Activated CD4-positive, alpha-beta T cell treated with anti-CD3 and anti-CD28 coated beads, Interleukin-2, amount 50 U/mL, for 1 hour (primary cell): ENCODE measurements around the gene SNRNP48.

Experiments
- DNase-seq: peaks from one replicate; pipeline ENCODE4 v3.0.0-alpha.2; 2020

Gene SNRNP48

GRCh38 chr6:7647504-7647903 lies 57.5 kb downstream of the SNRNP48 start:
- no peak for DNase-seq

GRCh38 chr6:7649037-7649810 lies 59.2 kb downstream of the SNRNP48 start:
- no peak for DNase-seq

GRCh38 chr6:7650878-7651277 lies 60.9 kb downstream of the SNRNP48 start:
- DNase-seq, result no peak

- DNase-seq, result no peak
Measured at GRCh38 chr6:7652957-7653356, 63.0 kb downstream of the SNRNP48 start.

- no peak for DNase-seq
Measured at GRCh38 chr6:7656355-7656754, 66.4 kb downstream of the SNRNP48 start.

GRCh38 chr6:7658543-7658942 lies 68.5 kb downstream of the SNRNP48 start:
- no peak for DNase-seq

- DNase-seq, result no peak
Measured at GRCh38 chr6:7661364-7661763, 71.4 kb downstream of the SNRNP48 start.
